SK-N-MC (cell line): ENCODE measurements around the gene ABHD16B.

ENCODE experiments used
- EZH2 ChIP-seq: fragments of 200-600 bp; sonication (generic); IDR thresholded peaks from one replicate; pipeline ENCODE4 v1.6.1; 2017; ENCODE audit warnings: antibody characterized with exemption
- POLR2AphosphoS5 ChIP-seq: IDR thresholded peaks from 2 replicates; pipeline ENCODE4 v1.6.1; 2012; ENCODE audit warnings: mild to moderate bottlenecking, low read depth, low read length, borderline replicate concordance

DNA sequence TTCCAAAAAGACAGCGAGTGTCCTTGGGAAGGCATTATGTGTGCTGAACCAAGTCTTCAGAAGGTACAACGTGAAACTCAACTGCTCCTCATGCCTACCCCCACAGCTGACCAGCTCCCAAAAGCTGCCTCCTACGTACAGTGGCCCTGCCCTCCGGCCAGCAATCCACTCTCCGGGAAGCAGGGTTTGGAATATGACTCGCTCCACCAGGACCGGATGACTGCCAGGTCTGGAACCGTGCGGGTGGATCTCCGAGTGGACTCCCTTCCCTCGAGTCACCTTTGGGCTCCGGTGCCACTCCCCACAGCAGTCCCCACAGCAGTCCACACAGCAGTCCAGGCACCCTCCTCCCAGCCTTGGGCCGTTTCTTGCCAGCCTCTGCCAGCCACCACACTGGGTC lies 34.5 kb upstream of the ABHD16B start:
- TF ChIP-seq POLR2AphosphoS5 (no peak), EZH2 (no peak)
